Testis (tissue), 3 donors: ENCODE measurements around the gene CDH23. TPM values are rescaled to one million over a fixed set of nuclear protein-coding genes. Genes with fewer than 3 reads are reported as not detected.

ENCODE experiments used
- DNase-seq: peaks from one replicate; pipeline ENCODE4 v3.0.0-alpha.2; 2019
- H3K27ac ChIP-seq, 2 donors: fragments of 200-600 bp; sonication (generic); one replicate each; pipeline ENCODE4 v1.5.1; 2019
- H3K27me3 ChIP-seq: fragments of 200-600 bp; sonication (generic); one replicate; pipeline ENCODE4 v1.5.1; 2019
- H3K36me3 ChIP-seq: fragments of 200-600 bp; sonication (generic); one replicate; pipeline ENCODE4 v1.5.1; 2017; ENCODE audit warnings: low read depth; ENCODE audit errors: missing control alignments
- H3K4me1 ChIP-seq: fragments of 200-600 bp; sonication (generic); one replicate; pipeline ENCODE4 v1.5.1; 2019
- H3K4me3 ChIP-seq, 2 donors: fragments of 200-600 bp; sonication (generic); one replicate each; pipeline ENCODE4 v1.5.1; 2017 to 2019
- H3K9me3 ChIP-seq: fragments of 200-600 bp; sonication (generic); one replicate; pipeline ENCODE4 v1.5.1; 2017
- CTCF ChIP-seq, 3 experiments: fragments of 450-650 bp in 2 of 3; fragments of 200-600 bp in 1 of 3; sonication (generic) in 1 of 3; IDR thresholded peaks; one replicate each; pipeline ENCODE4 v1.5.1; 2016 to 2019; ENCODE audit warnings: antibody characterized with exemption in 3 of 3, mild to moderate bottlenecking in 2 of 3, moderate library complexity in 1 of 3
- POLR2A ChIP-seq: fragments of 450-650 bp; IDR thresholded peaks from one replicate; pipeline ENCODE4 v1.6.1; 2017; ENCODE audit warnings: antibody characterized with exemption, mild to moderate bottlenecking, moderate library complexity
- WGBS, 2 donors: methylation state at CpG; one replicate each; pipeline ENCODE4 v1.1.5; 2018; 5-methylcytosine and 5-hydroxymethylcytosine counted together
- intact Hi-C: fragments of 100-400 bp; cut with DNase I; formaldehyde crosslinking; loops from one replicate; pipeline ENCODE4 v1.15.1; 2023; ENCODE audit warnings: low total_unique reads
- polyA plus RNA-seq: library from polyadenylated mRNA; stranded (reverse); fragments of 350-450 nt; fragmentation: Illumina TruSeq; extraction: RNeasy Lipid Tissue Mini Kit (QIAGEN cat#74804); gene quantifications from one replicate; pipeline ENCODE4 v1.2.3, GENCODE V29; 2014; ENCODE audit warnings: low read depth, low replicate concordance; ENCODE audit not compliant: insufficient read depth
- total RNA-seq, 2 donors: library from RNA; depleted of rRNA; stranded (reverse); fragments of >200 nt; gene quantifications; one replicate each; pipeline ENCODE4 v1.2.3, GENCODE V29; 2016

The CDH23 gene
- total and polyA plus RNA-seq, 3 donors from 2014 or later = 29.8 to 125 (median 81.7) TPM

- Histone ChIP-seq H3K27ac (no peak overlapping the region), H3K36me3 (no peaks in the 10 kb centered on the region), H3K4me1 (no peaks in the 10 kb centered on the region), H3K9me3 (no peaks in the 10 kb centered on the region), H3K4me3 (no peak overlapping the region), H3K27me3 (no peaks in the 10 kb centered on the region)
- no peak for TF ChIP-seq CTCF (IDR thresholded peaks at IDR 0.05)
- intact Hi-C loops = no loop called here
- DNase-seq = no peak
- WGBS, 2 donors = 89 to 95% methylated on average over 4 to 9 of the region's 9 CpGs
Measured at GRCh38 chr10:71460615-71461014, 63.9 kb downstream of the CDH23 start.

GRCh38 chr10:71461457-71461856 lies 64.7 kb downstream of the CDH23 start:
- H3K4me3 ChIP-seq = no peak overlapping the region
- no peaks in the 10 kb centered on the region for H3K9me3 ChIP-seq
- DNase-seq = no peak
- H3K36me3 ChIP-seq = no peaks in the 10 kb centered on the region
- TF ChIP-seq CTCF (IDR thresholded peaks at IDR 0.05) (no peak), POLR2A (no peak)
- H3K27me3 ChIP-seq = no peaks in the 10 kb centered on the region
- intact Hi-C loops = no loop called here
- no peaks in the 10 kb centered on the region for H3K4me1 ChIP-seq
- WGBS, 2 donors = 89 to 95% methylated on average over 13 of the region's 13 CpGs
- H3K27ac ChIP-seq = no peak overlapping the region

DNA sequence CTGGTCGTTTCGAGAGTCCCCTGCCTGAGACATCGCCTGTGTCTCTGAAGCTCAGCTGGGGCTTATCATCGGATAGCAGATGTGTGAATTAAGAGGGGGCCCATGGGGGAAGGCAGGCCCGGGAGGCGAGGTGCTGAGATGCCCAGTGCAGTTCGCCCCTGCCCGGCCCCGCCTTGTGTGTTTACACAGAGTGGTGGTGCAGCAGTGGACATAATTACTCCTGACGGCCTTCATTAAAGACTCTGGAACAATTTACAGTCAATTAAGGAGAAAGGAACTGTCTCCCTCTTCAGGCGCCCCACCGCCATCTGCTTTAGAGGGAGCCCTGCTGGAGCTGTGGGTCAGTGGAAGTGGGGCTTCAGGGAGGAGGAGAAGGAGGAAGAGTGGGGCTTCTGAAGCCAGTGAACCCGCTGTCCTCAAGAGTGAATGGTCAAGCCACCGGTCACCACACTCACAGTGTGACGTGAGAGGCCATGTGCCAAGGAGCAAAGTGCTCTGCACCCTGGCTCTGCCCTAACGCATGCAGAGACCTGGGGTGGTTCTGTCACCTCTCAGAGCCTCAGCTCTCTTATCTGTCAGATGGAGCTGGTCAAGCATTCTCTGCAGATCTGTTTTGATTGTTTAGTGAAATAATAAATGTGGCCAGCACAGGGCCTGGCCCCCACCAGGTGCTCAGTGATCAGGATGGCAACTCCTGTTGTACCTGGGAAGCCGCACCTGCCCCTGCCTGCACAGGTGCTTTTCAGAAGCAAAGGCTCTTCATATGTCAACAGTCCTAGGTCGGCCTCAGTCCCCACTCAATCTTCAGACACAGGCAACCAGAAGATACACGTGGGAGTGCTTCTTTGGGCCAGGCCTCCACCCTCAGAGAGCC lies 65.6 kb downstream of the CDH23 start:
- no peaks in the 10 kb centered on the region for H3K9me3 ChIP-seq
- intact Hi-C loops = no loop called here
- TF ChIP-seq POLR2A (no peak), CTCF (IDR thresholded peaks at IDR 0.05) (no peak)
- H3K36me3 ChIP-seq = no peaks in the 10 kb centered on the region
- no peak overlapping the region for H3K27ac ChIP-seq
- no peak for DNase-seq
- no peaks in the 10 kb centered on the region for H3K27me3 ChIP-seq
- H3K4me3 ChIP-seq = no peak overlapping the region
- no peaks in the 10 kb centered on the region for H3K4me1 ChIP-seq
- WGBS, 2 donors = 83 to 88% methylated on average over 10 to 19 of the region's 19 CpGs

- Histone ChIP-seq H3K36me3 (no peaks in the 10 kb centered on the region), H3K9me3 (no peaks in the 10 kb centered on the region), H3K27me3 (no peaks in the 10 kb centered on the region), H3K4me3 (no peak overlapping the region), H3K27ac (no peak overlapping the region), H3K4me1 (no peaks in the 10 kb centered on the region)
- DNase-seq = no peak
- TF ChIP-seq CTCF (IDR thresholded peaks at IDR 0.05) (no peak), POLR2A (no peak)
- intact Hi-C loops = no loop called here
- 91 to 96% methylated on average over 7 of the region's 7 CpGs for WGBS, 2 donors
Measured at GRCh38 chr10:71463111-71463510, 66.4 kb downstream of the CDH23 start.
